ENCODE results near the gene MAML3. TPM values are rescaled to one million over a fixed set of nuclear protein-coding genes. Genes with fewer than 3 reads are reported as not detected.

Gene MAML3
- total RNA-seq, 1 donor from 2014 or later: 2.7 TPM

GRCh38 chr4:140110542-140111215 is 43.3 kb downstream of the MAML3 start:
- H3K4me3 ChIP-seq (ENCODE audit: low read depth, low read length): no peak overlapping the region
- DNase-seq (ENCODE audit: low read depth): no peak
- no peak for TF ChIP-seq CTCF (IDR thresholded peaks at IDR 0.05; ENCODE audit: insufficient read depth, low read length, poor library complexity, severe bottlenecking)
- no peaks in the 10 kb centered on the region for H3K36me3 ChIP-seq (ENCODE audit: control insufficient read depth, insufficient read depth, low read length)
- no peaks in the 10 kb centered on the region for H3K27me3 ChIP-seq (ENCODE audit: control insufficient read depth, insufficient read depth, low read length)

GRCh38 chr4:140109737-140110136 is 44.2 kb downstream of the MAML3 start:
- no peak for DNase-seq (ENCODE audit: low read depth)
- Histone ChIP-seq H3K27me3 (ENCODE audit: control insufficient read depth, insufficient read depth, low read length) (no peaks in the 10 kb centered on the region), H3K4me3 (ENCODE audit: low read depth, low read length) (no peak overlapping the region), H3K36me3 (ENCODE audit: control insufficient read depth, insufficient read depth, low read length) (no peaks in the 10 kb centered on the region)
- no peak for TF ChIP-seq CTCF (IDR thresholded peaks at IDR 0.05; ENCODE audit: insufficient read depth, low read length, poor library complexity, severe bottlenecking)

- no peak for DNase-seq (ENCODE audit: low read depth)
- H3K36me3 ChIP-seq (ENCODE audit: control insufficient read depth, insufficient read depth, low read length): no peaks in the 10 kb centered on the region
- TF ChIP-seq CTCF (IDR thresholded peaks at IDR 0.05; ENCODE audit: insufficient read depth, low read length, poor library complexity, severe bottlenecking): no peak
- no peak overlapping the region for H3K4me3 ChIP-seq (ENCODE audit: low read depth, low read length)
- no peaks in the 10 kb centered on the region for H3K27me3 ChIP-seq (ENCODE audit: control insufficient read depth, insufficient read depth, low read length)
Measured at GRCh38 chr4:140109292-140109691, 44.7 kb downstream of the MAML3 start.

- no peak overlapping the region for H3K4me3 ChIP-seq (ENCODE audit: low read depth, low read length)
- H3K36me3 ChIP-seq (ENCODE audit: control insufficient read depth, insufficient read depth, low read length): no peaks in the 10 kb centered on the region
- H3K27me3 ChIP-seq (ENCODE audit: control insufficient read depth, insufficient read depth, low read length): no peaks in the 10 kb centered on the region
- no peak for TF ChIP-seq CTCF (IDR thresholded peaks at IDR 0.05; ENCODE audit: insufficient read depth, low read length, poor library complexity, severe bottlenecking)
- no peak for DNase-seq (ENCODE audit: low read depth)
Measured at GRCh38 chr4:140108713-140109230, 45.2 kb downstream of the MAML3 start.

GRCh38 chr4:140108243-140108642 is 45.7 kb downstream of the MAML3 start:
- TF ChIP-seq CTCF (IDR thresholded peaks at IDR 0.05; ENCODE audit: insufficient read depth, low read length, poor library complexity, severe bottlenecking): no peak
- H3K27me3 ChIP-seq (ENCODE audit: control insufficient read depth, insufficient read depth, low read length): no peaks in the 10 kb centered on the region
- no peak overlapping the region for H3K4me3 ChIP-seq (ENCODE audit: low read depth, low read length)
- no peak for DNase-seq (ENCODE audit: low read depth)
- H3K36me3 ChIP-seq (ENCODE audit: control insufficient read depth, insufficient read depth, low read length): no peaks in the 10 kb centered on the region

All from kidney epithelial cell (primary cell).